NCI-H1930 (cell line): ENCODE measurements around the gene FAM131C.

Experiments used
- DNase-seq, 2 experiments: peaks; one replicate each; lab custom pipeline; 2025; lab: John Stamatoyannopoulos, UW

FAM131C gene

GRCh38 chr1:16099412-16099811, 26.0 kb upstream of the FAM131C start:
- DNase-seq: no peak

- no peak for DNase-seq
Measured at GRCh38 chr1:16095447-16095846, 22.0 kb upstream of the FAM131C start.

- no peak for DNase-seq
Measured at GRCh38 chr1:16094453-16095158, 21.2 kb upstream of the FAM131C start.

- no peak for DNase-seq
Measured at GRCh38 chr1:16093611-16094010, 20.2 kb upstream of the FAM131C start.

GRCh38 chr1:16092923-16093511, 19.6 kb upstream of the FAM131C start:
- DNase-seq: no peak

- no peak for DNase-seq
Measured at GRCh38 chr1:16092097-16092922, 18.9 kb upstream of the FAM131C start.

GRCh38 chr1:16091296-16091695, 17.8 kb upstream of the FAM131C start:
- DNase-seq: no peak

- no peak for DNase-seq
Measured at GRCh38 chr1:16090076-16090826, 16.8 kb upstream of the FAM131C start.

GRCh38 chr1:16088996-16089395, 15.5 kb upstream of the FAM131C start:
- DNase-seq: no peak

GRCh38 chr1:16088351-16088911, 15.0 kb upstream of the FAM131C start:
- DNase-seq: no peak

- DNase-seq: no peak
Measured at GRCh38 chr1:16087733-16088132, 14.3 kb upstream of the FAM131C start.

GRCh38 chr1:16085522-16085921, 12.1 kb upstream of the FAM131C start:
- DNase-seq: no peak

- DNase-seq: no peak
Measured at GRCh38 chr1:16083486-16083885, 10.0 kb upstream of the FAM131C start.

- DNase-seq: peak; percentile 21 to 34
Measured at GRCh38 chr1:16082283-16083038, 9.0 kb upstream of the FAM131C start.

GRCh38 chr1:16081636-16082035, 8.2 kb upstream of the FAM131C start:
- DNase-seq: no peak

GRCh38 chr1:16080422-16081150, 7.1 kb upstream of the FAM131C start:
- no peak for DNase-seq

GRCh38 chr1:16078925-16079656, 5.6 kb upstream of the FAM131C start:
- peak in 1 of 2 experiments; percentile 54 for DNase-seq

GRCh38 chr1:16077406-16078245, 4.2 kb upstream of the FAM131C start:
- no peak for DNase-seq

GRCh38 chr1:16076865-16077238, 3.4 kb upstream of the FAM131C start:
- DNase-seq: no peak
